SU-DHL-6 (cell line): ENCODE measurements around the gene RHCG.

Experiments used
- H2AFZ ChIP-seq: fragments of 200-600 bp; sonication (generic); 2 replicates; pipeline ENCODE4 v1.6.1; 2014; ENCODE audit warnings: low read depth, mild to moderate bottlenecking, moderate library complexity, mixed read lengths, antibody characterized with exemption, low read length; ENCODE audit not compliant: severe bottlenecking
- H3F3A ChIP-seq: fragments of 200-600 bp; shearing (Covaris generic); 2 replicates; pipeline ENCODE4 v1.6.0; 2016; ENCODE audit warnings: antibody characterized with exemption, mild to moderate bottlenecking; ENCODE audit not compliant: insufficient read depth
- H3K27ac ChIP-seq: fragments of 200-600 bp; sonication (generic); 2 replicates; pipeline ENCODE4 v1.5.1; 2016; ENCODE audit warnings: low read depth, mild to moderate bottlenecking, low read length, moderate library complexity, mixed read lengths
- H3K27me3 ChIP-seq: fragments of 200-600 bp; sonication (generic), shearing (Covaris generic); 2 replicates; pipeline ENCODE4 v1.6.0; 2014; ENCODE audit warnings: mild to moderate bottlenecking, low read length
- H3K36me3 ChIP-seq: fragments of 200-600 bp; sonication (generic); 2 replicates; pipeline ENCODE4 v1.6.1; 2014; ENCODE audit warnings: mild to moderate bottlenecking, low read length, mixed read lengths
- H3K4me2 ChIP-seq: fragments of 300-600, 200-600 bp; shearing (Covaris generic), sonication (generic); 2 replicates; pipeline ENCODE4 v1.6.0; 2014; ENCODE audit warnings: low read length, low read depth, mild to moderate bottlenecking; ENCODE audit not compliant: poor library complexity, severe bottlenecking
- H3K4me3 ChIP-seq: fragments of 200-600 bp; sonication (generic); 2 replicates; pipeline ENCODE4 v1.5.1; 2014; ENCODE audit warnings: antibody characterized with exemption, low read length, mild to moderate bottlenecking, mixed read lengths; ENCODE audit not compliant: insufficient read depth, poor library complexity, severe bottlenecking
- H3K79me2 ChIP-seq: fragments of 200-600 bp; sonication (generic); 2 replicates; pipeline ENCODE4 v1.6.1; 2014; ENCODE audit warnings: mild to moderate bottlenecking, low read length, moderate library complexity; ENCODE audit not compliant: insufficient read depth
- H3K9ac ChIP-seq: fragments of 200-600 bp; sonication (generic); 2 replicates; pipeline ENCODE4 v1.7.0; 2014; ENCODE audit warnings: mild to moderate bottlenecking, low read length
- H3K9me2 ChIP-seq: fragments of 200-600 bp; sonication (generic); replicated peaks from 2 replicates; pipeline ENCODE4 v1.6.1; 2014; ENCODE audit warnings: low read length; ENCODE audit not compliant: insufficient read depth
- H3K9me3 ChIP-seq: fragments of 200-600 bp; sonication (generic); 2 replicates; pipeline ENCODE4 v1.6.1; 2014; ENCODE audit warnings: low read length, mixed read lengths; ENCODE audit not compliant: insufficient read depth
- H4K20me1 ChIP-seq: fragments of 200-600 bp; sonication (generic); 2 replicates; pipeline ENCODE4 v1.6.1; 2014; ENCODE audit warnings: low read depth, mild to moderate bottlenecking, antibody characterized with exemption, low read length, moderate library complexity, mixed read lengths
- CTCF ChIP-seq: fragments of 200-600 bp; sonication (generic); IDR thresholded peaks from one replicate; pipeline ENCODE4 v1.5.1; 2017; ENCODE audit warnings: antibody characterized with exemption, mild to moderate bottlenecking, low read length, moderate library complexity; ENCODE audit not compliant: insufficient read depth, poor library complexity, severe bottlenecking
- EZH2phosphoT487 ChIP-seq: fragments of 200-600 bp; sonication (generic), shearing (Covaris generic); conservative IDR thresholded peaks from 2 replicates; pipeline ENCODE4 v1.6.1; 2018; ENCODE audit warnings: mild to moderate bottlenecking, antibody characterized with exemption, low read length, moderate library complexity, mixed read lengths

The RHCG gene

DNA sequence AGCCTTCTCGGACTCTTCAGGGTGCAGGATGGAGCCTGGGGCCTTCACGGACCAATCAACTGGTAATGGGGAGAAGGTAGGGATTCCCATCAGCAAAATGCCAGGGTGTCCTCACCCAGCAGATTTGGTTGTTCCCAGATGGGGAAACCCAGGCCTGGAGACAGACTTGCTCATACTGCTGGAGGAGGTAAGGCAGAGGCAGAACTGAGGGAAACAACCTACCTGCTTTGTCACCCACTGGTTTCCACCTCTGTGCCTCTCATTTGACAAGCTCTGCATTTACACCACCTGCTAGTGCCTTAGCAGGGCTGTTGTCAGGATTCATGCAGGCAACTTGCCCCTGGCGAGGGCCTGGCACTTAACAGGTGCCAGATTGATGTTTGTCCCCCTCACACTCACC, 15.9 kb downstream of the RHCG start:
- H3K27ac ChIP-seq = no peak overlapping the region
- H3K4me2 ChIP-seq = no peak overlapping the region
- no peaks in the 10 kb centered on the region for H3K79me2 ChIP-seq
- no peaks in the 10 kb centered on the region for H3K9me3 ChIP-seq
- H3K9ac ChIP-seq = no peak overlapping the region
- H4K20me1 ChIP-seq = no peaks in the 10 kb centered on the region
- no peaks in the 10 kb centered on the region for H3F3A ChIP-seq
- H3K36me3 ChIP-seq = no peaks in the 10 kb centered on the region
- H3K4me3 ChIP-seq = no peak overlapping the region
- H3K27me3 ChIP-seq = no peaks in the 10 kb centered on the region
- TF ChIP-seq EZH2phosphoT487 (no peak), CTCF (no peak)
- H2AFZ ChIP-seq = no peak overlapping the region
- H3K9me2 ChIP-seq = no peaks in the 10 kb centered on the region

- no peaks in the 10 kb centered on the region for H3K79me2 ChIP-seq
- H3K9me3 ChIP-seq = no peaks in the 10 kb centered on the region
- no peaks in the 10 kb centered on the region for H3K27me3 ChIP-seq
- no peak overlapping the region for H3K4me3 ChIP-seq
- no peaks in the 10 kb centered on the region for H4K20me1 ChIP-seq
- no peak for TF ChIP-seq CTCF
- no peak for TF ChIP-seq EZH2phosphoT487
- H3K4me2 ChIP-seq = no peak overlapping the region
- H3K27ac ChIP-seq = no peak overlapping the region
- no peaks in the 10 kb centered on the region for H3F3A ChIP-seq
- H3K9me2 ChIP-seq = no peaks in the 10 kb centered on the region
- H2AFZ ChIP-seq = no peak overlapping the region
- H3K36me3 ChIP-seq = no peaks in the 10 kb centered on the region
- H3K9ac ChIP-seq = no peak overlapping the region
Measured at GRCh38 chr15:89479173-89479572, 17.2 kb downstream of the RHCG start.

DNA sequence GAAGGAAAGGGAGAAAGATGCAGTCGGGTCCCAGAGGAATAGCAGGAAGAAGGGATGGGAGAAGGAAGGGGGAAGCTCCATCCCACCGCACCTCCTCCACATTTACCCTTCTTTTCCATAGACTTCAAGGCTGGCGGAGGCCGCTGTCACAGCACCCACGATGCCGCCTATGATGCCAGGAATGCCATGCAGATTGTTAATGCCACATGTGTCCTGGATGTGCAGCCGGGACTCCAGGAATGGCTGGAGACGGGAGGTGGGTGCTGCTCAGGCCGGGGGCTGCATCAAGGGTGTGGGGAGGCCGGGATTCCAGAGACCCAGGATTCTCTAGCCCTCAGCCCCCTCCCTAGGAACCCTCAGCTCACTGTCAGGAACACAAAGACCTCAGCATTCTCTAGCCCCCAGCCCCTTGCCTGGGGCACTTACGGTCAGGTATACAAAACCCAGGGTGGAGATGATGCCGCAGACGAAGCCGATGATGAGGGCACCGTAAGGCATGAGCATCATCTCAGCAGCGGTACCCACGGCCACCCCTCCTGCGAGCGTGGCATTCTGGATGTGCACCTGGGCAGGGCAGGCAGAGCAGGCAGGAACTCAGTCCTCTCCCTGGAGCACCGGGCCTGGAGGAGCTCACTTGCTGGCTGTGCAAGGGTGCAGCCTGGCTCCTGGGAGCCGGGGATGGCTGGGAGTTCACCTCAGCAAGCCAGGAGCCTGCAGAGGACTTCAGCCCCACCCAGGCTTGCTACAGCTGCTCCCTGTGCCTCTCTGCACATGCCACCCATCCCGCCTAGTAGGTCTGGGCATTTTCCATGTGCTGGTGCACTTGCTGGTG, 18.8 kb downstream of the RHCG start:
- H3K36me3 ChIP-seq = no peaks in the 10 kb centered on the region
- no peak overlapping the region for H3K27ac ChIP-seq
- no peaks in the 10 kb centered on the region for H4K20me1 ChIP-seq
- no peak overlapping the region for H3K9ac ChIP-seq
- H3K9me3 ChIP-seq = no peaks in the 10 kb centered on the region
- no peak overlapping the region for H2AFZ ChIP-seq
- H3K27me3 ChIP-seq = no peaks in the 10 kb centered on the region
- no peaks in the 10 kb centered on the region for H3F3A ChIP-seq
- no peaks in the 10 kb centered on the region for H3K9me2 ChIP-seq
- H3K4me3 ChIP-seq = no peak overlapping the region
- H3K79me2 ChIP-seq = no peaks in the 10 kb centered on the region
- no peak for TF ChIP-seq EZH2phosphoT487
- no peak for TF ChIP-seq CTCF
- no peak overlapping the region for H3K4me2 ChIP-seq
